K562 (cell line): ENCODE data around the gene FEN1. TPM values are rescaled to one million over a fixed set of nuclear protein-coding genes. Genes with fewer than 3 reads are reported as not detected.

ENCODE experiments used
- ATAC-seq: fragments of 200-7000 bp; cut with Tn5 transposase; 3 replicates; pipeline ENCODE4 v1.9.1; 2020; ENCODE audit warnings: moderate library complexity
- BruUV-seq: library from RNA; stranded (reverse); fragments of 400-500 nt; replicated peaks from 2 replicates; lab custom pipeline; 2021; lab: Mats Ljungman, UMichigan
- CTCF ChIA-PET: fragments of 300-600 bp; formaldehyde crosslinking; extraction: SDS; loops from one replicate; lab custom pipeline; 2021; ENCODE audit warnings: low intra/inter-chr PET ratio; lab: Yijun Ruan, JAX
- POLR2A ChIA-PET: fragments of 300-600, 350-650 bp; sonication (Branson Sonifier 250); formaldehyde crosslinking; extraction: SDS; loops from one replicate; lab custom pipeline; 2021; ENCODE audit warnings: antibody characterized with exemption, inconsistent platforms; lab: Yijun Ruan, JAX
- DNase-seq, 4 experiments: peaks; one replicate each; pipeline versions ENCODE4 v3.0.0 to v3.0.0-alpha.2; 2011 to 2018; ENCODE audit warnings: low spot score in 3 of 4, mixed read lengths in 3 of 4; ENCODE audit errors: extremely low read depth in 1 of 4
- FAIRE-seq: peaks from 2 replicates; lab custom pipeline; 2011; peaks lifted over from hg19 to GRCh38; lab: Jason Lieb, UNC
- H2AFZ ChIP-seq: 2 replicates; pipeline ENCODE4 v1.6.0; 2011; ENCODE audit warnings: low read depth, low read length, control low read depth, inconsistent platforms
- H3K27ac ChIP-seq: fragments of 200-600 bp; 3 replicates; pipeline ENCODE4 v1.8.0; 2011; ENCODE audit warnings: low read depth, mild to moderate bottlenecking, control low read depth, inconsistent platforms, low read length, moderate library complexity, mixed read lengths; ENCODE audit errors: extremely low read depth
- H3K27me3 ChIP-seq, 2 experiments: fragments of 300-600 bp in 1 of 2; 2 replicates in 1 of 2; 3 replicates in 1 of 2; pipeline versions ENCODE4 v1.6.0 to v1.8.0; 2011; ENCODE audit warnings: inconsistent platforms in 2 of 2, low read length in 2 of 2, mild to moderate bottlenecking in 1 of 2, mixed read lengths in 1 of 2, moderate library complexity in 1 of 2; ENCODE audit not compliant: control insufficient read depth in 2 of 2, insufficient read depth in 2 of 2
- H3K36me3 ChIP-seq: fragments of 300-600 bp; 3 replicates; pipeline ENCODE4 v1.8.0; 2011; ENCODE audit warnings: mild to moderate bottlenecking, low read length, inconsistent platforms; ENCODE audit not compliant: control insufficient read depth, insufficient read depth
- H3K4me1 ChIP-seq, 2 experiments: fragments of 200-600 bp in 1 of 2; replicated peaks in 1 of 2; 2 replicates in 1 of 2; 3 replicates in 1 of 2; pipeline versions ENCODE4 v1.5.1 to v1.8.0; 2011; ENCODE audit warnings: inconsistent platforms in 2 of 2, low read length in 2 of 2, mild to moderate bottlenecking in 1 of 2, mixed read lengths in 1 of 2, moderate library complexity in 1 of 2; ENCODE audit not compliant: control insufficient read depth in 2 of 2, insufficient read depth in 2 of 2
- H3K4me2 ChIP-seq: 2 replicates; pipeline ENCODE4 v1.6.1; 2011; ENCODE audit warnings: low read length, control low read depth, inconsistent platforms, mixed read lengths; ENCODE audit not compliant: insufficient read depth
- H3K4me3 ChIP-seq: fragments of 200-600 bp; sonication (generic), shearing (Covaris generic); 2 replicates; pipeline ENCODE4 v1.5.1; 2016; ENCODE audit warnings: control low read depth, inconsistent platforms
- H3K79me2 ChIP-seq: fragments of 200-600 bp; 3 replicates; pipeline ENCODE4 v1.8.0; 2011; ENCODE audit warnings: low read length, inconsistent platforms; ENCODE audit not compliant: control insufficient read depth, insufficient read depth
- H3K9ac ChIP-seq, 2 experiments: 2 replicates each; pipeline versions ENCODE4 v1.6.0 to v1.6.1; 2011; ENCODE audit warnings: low read depth in 2 of 2, low read length in 2 of 2, control low read depth in 1 of 2, inconsistent platforms in 1 of 2, mild to moderate bottlenecking in 1 of 2, mixed read lengths in 1 of 2; ENCODE audit not compliant: insufficient read depth in 1 of 2
- H3K9me1 ChIP-seq: one replicate; pipeline ENCODE4 v1.6.0; 2011; ENCODE audit warnings: inconsistent platforms, mild to moderate bottlenecking, low read length, moderate library complexity; ENCODE audit not compliant: control insufficient read depth, insufficient read depth
- H3K9me3 ChIP-seq: replicated peaks from 2 replicates; pipeline ENCODE4 v1.5.1; 2011; ENCODE audit warnings: low read depth, low read length, inconsistent platforms; ENCODE audit not compliant: control insufficient read depth, insufficient read depth
- H4K20me1 ChIP-seq: replicated peaks from 2 replicates; pipeline ENCODE4 v1.6.1; 2011; ENCODE audit warnings: low read length, inconsistent platforms, mixed read lengths; ENCODE audit not compliant: control insufficient read depth, insufficient read depth
- BMI1 ChIP-seq: fragments of 150-350 bp; IDR thresholded peaks from 2 replicates; pipeline ENCODE4 v1.6.1; 2014; ENCODE audit warnings: low read length
- CHD4 ChIP-seq: fragments of 200-600 bp; sonication (generic); IDR thresholded peaks from 3 replicates; pipeline ENCODE4 v1.6.1; 2012; ENCODE audit warnings: low read depth, mild to moderate bottlenecking, mixed read lengths, low read length, inconsistent platforms; ENCODE audit not compliant: insufficient read depth, insufficient replicate concordance, poor library complexity, severe bottlenecking
- HSF4 ChIP-seq: fragments of 250-450 bp; sonication (Bioruptor Pico); IDR thresholded peaks from 2 replicates; pipeline ENCODE4 v2.1.2; 2022; ENCODE audit warnings: mild to moderate bottlenecking, moderate library complexity, borderline replicate concordance
- NR4A1 ChIP-seq, 2 experiments: fragments of 250-450 bp in 1 of 2; fragments of 450-650 bp in 1 of 2; sonication (Bioruptor Pico) in 1 of 2; IDR thresholded peaks; 2 replicates each; pipeline versions ENCODE4 v1.4.0 to v1.6.1; 2016 to 2020; ENCODE audit warnings: mild to moderate bottlenecking in 2 of 2, missing compliant biosample characterization in 1 of 2, missing genetic modification characterization in 1 of 2, moderate library complexity in 1 of 2
- ZNF197 ChIP-seq: fragments of 200-800 bp; sonication (Bioruptor generic); IDR thresholded peaks from 2 replicates; pipeline ENCODE4 v1.6.1; 2016; ENCODE audit warnings: low read depth, missing genetic modification characterization, missing compliant biosample characterization
- ZNF592 ChIP-seq: fragments of 450-650 bp; IDR thresholded peaks from 2 replicates; pipeline ENCODE4 v1.6.1; 2017; ENCODE audit warnings: antibody characterized with exemption, mild to moderate bottlenecking
- WGBS: fragments of 100-300 bp; shearing (Covaris generic); methylation state at CpG from one replicate; pipeline ENCODE4 v1.1.6; 2016; ENCODE audit warnings: low coverage, mixed read lengths; ENCODE audit not compliant: insufficient coverage; ENCODE audit errors: missing lambda C conversion rate; 5-methylcytosine and 5-hydroxymethylcytosine counted together
- in situ Hi-C: fragments of 300-500 bp; cut with MboI; formaldehyde crosslinking; loops from 4 replicates; pipeline ENCODE4 v1.15.0; 2018; ENCODE audit warnings: inconsistent platforms, mixed read lengths
- intact Hi-C: fragments of 100-400 bp; cut with micrococcal nuclease; formaldehyde crosslinking; loops from 2 replicates; pipeline ENCODE4 v1.14.2; 2022
- polyA plus RNA-seq, 8 experiments: library from polyadenylated mRNA; depleted of rRNA in 4 of 8; stranded (reverse) in 5 of 8; unstranded in 3 of 8; fragments of >200 nt; fragmentation: Nextera tagmentation in 2 of 8; fragmentation: Illumina TruSeq in 1 of 8; extraction: Ambion mirVana in 2 of 8; extraction: Trizol in 1 of 8; gene quantifications; 2 replicates each; pipeline versions ENCODE4 v1.2.1 to v1.2.3, GENCODE V29; 2011 to 2014; ENCODE audit warnings: inconsistent platforms in 1 of 8, missing spikeins in 1 of 8
- total RNA-seq, 7 experiments: library from RNA; depleted of rRNA in 6 of 7; stranded (reverse); fragments of >200 nt in 6 of 7; fragmentation: Illumina TruSeq in 2 of 7; extraction: Trizol in 2 of 7; gene quantifications; 2 replicates each; pipeline versions ENCODE4 v1.2.1 to v1.2.3, GENCODE V29; 2011 to 2021; ENCODE audit warnings: low replicate concordance in 1 of 7
- TF ChIP-seq, protein P1 (sequence below): sonication (generic); formaldehyde crosslinking; IDR thresholded peaks from 2 replicates; pipeline ENCODE4 v1.8.0; 2022; ENCODE audit warnings: mild to moderate bottlenecking, missing genetic modification reagents
- TF ChIP-seq, protein P2 (sequence below): sonication (generic); formaldehyde crosslinking; IDR thresholded peaks from 2 replicates; pipeline ENCODE4 v1.8.1; 2023; ENCODE audit warnings: mild to moderate bottlenecking, missing genetic modification reagents
- TF ChIP-seq, protein P3 (sequence below), 3 experiments: fragments of 200-800 bp in 1 of 3; fragments of 250-450 bp in 1 of 3; fragments of 450-650 bp in 1 of 3; sonication (Bioruptor Pico) in 1 of 3; sonication (Bioruptor generic) in 1 of 3; formaldehyde crosslinking in 1 of 3; IDR thresholded peaks; 2 replicates each; pipeline versions ENCODE4 v1.6.1 to v1.8.0; 2016 to 2022; ENCODE audit warnings: mild to moderate bottlenecking in 2 of 3, missing genetic modification characterization in 2 of 3, missing compliant biosample characterization in 1 of 3, moderate library complexity in 1 of 3

Gene FEN1
- total and polyA plus RNA-seq, 9 of the 15 experiments (the other 6 are each of a cell fraction or from before 2014, with no cell fraction given) = 58.1 to 156 (median 137) TPM

- in situ Hi-C loops = no loop called here
- intact Hi-C loops = no loop called here
- WGBS = 70% methylated on average over 11 of the region's 11 CpGs
- peaks cover 12% of the 10 kb centered on the region for H3K9me1 ChIP-seq
- no peaks in the 10 kb centered on the region for H3K27me3 ChIP-seq
- no peak overlapping the region for H2AFZ ChIP-seq
- no peaks in the 10 kb centered on the region for H4K20me1 ChIP-seq
- H3K27ac ChIP-seq = peak overlapping the region; percentile 100
- no TSS peak for BruUV-seq
- no peaks in the 10 kb centered on the region for H3K9me3 ChIP-seq
- H3K4me1 ChIP-seq = peaks cover 51 to 63% of the 10 kb centered on the region in 2 experiments
- peak overlapping the region; percentile 86 to 93 for H3K9ac ChIP-seq
- no peak for TF ChIP-seq BMI1
- TF ChIP-seq, protein P1, sequence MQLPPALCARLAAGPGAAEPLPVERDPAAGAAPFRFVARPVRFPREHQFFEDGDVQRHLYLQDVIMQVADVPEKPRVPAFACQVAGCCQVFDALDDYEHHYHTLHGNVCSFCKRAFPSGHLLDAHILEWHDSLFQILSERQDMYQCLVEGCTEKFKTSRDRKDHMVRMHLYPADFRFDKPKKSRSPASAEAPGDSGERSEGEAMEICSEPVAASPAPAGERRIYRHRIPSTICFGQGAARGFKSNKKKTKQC (CRISPR knock-in tag) = 0 out of 2 replicates have a peak, but pooled peaks have one; percentile 11
- TF ChIP-seq CHD4 = no peak
- no peak for TF ChIP-seq NR4A1 (CRISPR knock-in tag; IDR thresholded peaks at IDR 0.05)
- TF ChIP-seq NR4A1 (tag; IDR thresholded peaks at IDR 0.05) = no peak
- 0 out of 2 replicates have a peak, but pooled peaks have one; percentile 0 for TF ChIP-seq ZNF197 (CRISPR knock-in tag)
- TF ChIP-seq, protein P2, sequence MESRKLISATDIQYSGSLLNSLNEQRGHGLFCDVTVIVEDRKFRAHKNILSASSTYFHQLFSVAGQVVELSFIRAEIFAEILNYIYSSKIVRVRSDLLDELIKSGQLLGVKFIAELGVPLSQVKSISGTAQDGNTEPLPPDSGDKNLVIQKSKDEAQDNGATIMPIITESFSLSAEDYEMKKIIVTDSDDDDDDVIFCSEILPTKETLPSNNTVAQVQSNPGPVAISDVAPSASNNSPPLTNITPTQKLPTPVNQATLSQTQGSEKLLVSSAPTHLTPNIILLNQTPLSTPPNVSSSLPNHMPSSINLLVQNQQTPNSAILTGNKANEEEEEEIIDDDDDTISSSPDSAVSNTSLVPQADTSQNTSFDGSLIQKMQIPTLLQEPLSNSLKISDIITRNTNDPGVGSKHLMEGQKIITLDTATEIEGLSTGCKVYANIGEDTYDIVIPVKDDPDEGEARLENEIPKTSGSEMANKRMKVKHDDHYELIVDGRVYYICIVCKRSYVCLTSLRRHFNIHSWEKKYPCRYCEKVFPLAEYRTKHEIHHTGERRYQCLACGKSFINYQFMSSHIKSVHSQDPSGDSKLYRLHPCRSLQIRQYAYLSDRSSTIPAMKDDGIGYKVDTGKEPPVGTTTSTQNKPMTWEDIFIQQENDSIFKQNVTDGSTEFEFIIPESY = no peak
- TF ChIP-seq ZNF592 = peak; percentile 14
- TF ChIP-seq, protein P3, sequence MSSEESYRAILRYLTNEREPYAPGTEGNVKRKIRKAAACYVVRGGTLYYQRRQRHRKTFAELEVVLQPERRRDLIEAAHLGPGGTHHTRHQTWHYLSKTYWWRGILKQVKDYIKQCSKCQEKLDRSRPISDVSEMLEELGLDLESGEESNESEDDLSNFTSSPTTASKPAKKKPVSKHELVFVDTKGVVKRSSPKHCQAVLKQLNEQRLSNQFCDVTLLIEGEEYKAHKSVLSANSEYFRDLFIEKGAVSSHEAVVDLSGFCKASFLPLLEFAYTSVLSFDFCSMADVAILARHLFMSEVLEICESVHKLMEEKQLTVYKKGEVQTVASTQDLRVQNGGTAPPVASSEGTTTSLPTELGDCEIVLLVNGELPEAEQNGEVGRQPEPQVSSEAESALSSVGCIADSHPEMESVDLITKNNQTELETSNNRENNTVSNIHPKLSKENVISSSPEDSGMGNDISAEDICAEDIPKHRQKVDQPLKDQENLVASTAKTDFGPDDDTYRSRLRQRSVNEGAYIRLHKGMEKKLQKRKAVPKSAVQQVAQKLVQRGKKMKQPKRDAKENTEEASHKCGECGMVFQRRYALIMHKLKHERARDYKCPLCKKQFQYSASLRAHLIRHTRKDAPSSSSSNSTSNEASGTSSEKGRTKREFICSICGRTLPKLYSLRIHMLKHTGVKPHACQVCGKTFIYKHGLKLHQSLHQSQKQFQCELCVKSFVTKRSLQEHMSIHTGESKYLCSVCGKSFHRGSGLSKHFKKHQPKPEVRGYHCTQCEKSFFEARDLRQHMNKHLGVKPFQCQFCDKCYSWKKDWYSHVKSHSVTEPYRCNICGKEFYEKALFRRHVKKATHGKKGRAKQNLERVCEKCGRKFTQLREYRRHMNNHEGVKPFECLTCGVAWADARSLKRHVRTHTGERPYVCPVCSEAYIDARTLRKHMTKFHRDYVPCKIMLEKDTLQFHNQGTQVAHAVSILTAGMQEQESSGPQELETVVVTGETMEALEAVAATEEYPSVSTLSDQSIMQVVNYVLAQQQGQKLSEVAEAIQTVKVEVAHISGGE (CRISPR knock-in tag; IDR thresholded peaks at IDR 0.05) = no peak
- TF ChIP-seq HSF4 (CRISPR knock-in tag) = no peak
- no peak overlapping the region for H3K4me3 ChIP-seq
- FAIRE-seq (no peak), ATAC-seq (no peak), DNase-seq (no peak)
- H3K4me2 ChIP-seq = peak overlapping the region; percentile 73; the same call in 1 of the 2 replicates
- CTCF ChIA-PET = no interaction called here
- peaks cover 36% of the 10 kb centered on the region; the same call in 2 of the 3 replicates for H3K79me2 ChIP-seq
- POLR2A ChIA-PET = interaction anchor here (1.2 to 2.3 kb wide), 5 partner anchors 9 to 21 kb away, joined by 3 to 8 read pairs (median 7); no protein-coding TSS in a partner anchor
- H3K36me3 ChIP-seq = no peaks in the 10 kb centered on the region
Measured at GRCh38 chr11:61833471-61833870, 40.8 kb downstream of the FEN1 start.
